ENCODE measurements around the gene PRDM15. TPM values are rescaled to one million over a fixed set of nuclear protein-coding genes. Genes with fewer than 3 reads are reported as not detected.

Gene PRDM15
- total and polyA plus RNA-seq, 4 donors: 1.2 to 5.7 (median 2.1) TPM

- peaks cover 0 to 9% (median 2%) of the 10 kb centered on the region in 4 donors for H3K27me3 ChIP-seq (ENCODE audit: control insufficient read depth in 4 of 4, insufficient read depth in 4 of 4, low read length in 3 of 4)
Measured at GRCh38 chr21:41781050-41781410, 98.1 kb downstream of the PRDM15 start.

GRCh38 chr21:41780337-41781049 lies 98.7 kb downstream of the PRDM15 start:
- no peaks in the 10 kb centered on the region for H3K36me3 ChIP-seq (ENCODE audit: control insufficient read depth in 4 of 4, insufficient read depth in 3 of 4, low read depth in 1 of 4, low read length in 3 of 4)
- H3K27ac ChIP-seq (ENCODE audit: low read depth in 1 of 2, low read length in 2 of 2): no peak overlapping the region
- H3K9me3 ChIP-seq (ENCODE audit: control insufficient read depth in 4 of 4, low read length in 3 of 4): no peaks in the 10 kb centered on the region
- DNase-seq (ENCODE audit: low spot score): no peak
- H3K9ac ChIP-seq (ENCODE audit: low read depth in 1 of 2, low read length in 2 of 2): no peak overlapping the region
- 55% methylated on average over 1 of the region's 1 CpG for WGBS
- H3K4me1 ChIP-seq (ENCODE audit: control insufficient read depth in 4 of 4, insufficient read depth in 4 of 4, low read length in 3 of 4): peaks cover 0 to 7% (median 3%) of the 10 kb centered on the region in 4 donors
- H3K27me3 ChIP-seq (ENCODE audit: control insufficient read depth in 4 of 4, insufficient read depth in 4 of 4, low read length in 3 of 4): peaks cover 0 to 9% (median 2%) of the 10 kb centered on the region in 4 donors
- H3K4me3 ChIP-seq (ENCODE audit: low read depth in 1 of 3, low read length in 3 of 3): no peak overlapping the region
- TF ChIP-seq EGR1 (IDR thresholded peaks at IDR 0.05; ENCODE audit: low read depth in 2 of 2) (no peak), MAX (IDR thresholded peaks at IDR 0.05) (no peak), ATF3 (IDR thresholded peaks at IDR 0.05) (no peak)

More at GRCh38 chr21:41781050-41781410, 98.1 kb downstream of the PRDM15 start:
- H3K27ac ChIP-seq (ENCODE audit: low read depth in 1 of 2, low read length in 2 of 2): no peak overlapping the region
- 77% methylated on average over 2 of the region's 2 CpGs for WGBS
- no peak for DNase-seq (ENCODE audit: low spot score)
- no peak overlapping the region for H3K9ac ChIP-seq (ENCODE audit: low read depth in 1 of 2, low read length in 2 of 2)
- no peak overlapping the region for H3K4me3 ChIP-seq (ENCODE audit: low read depth in 1 of 3, low read length in 3 of 3)
- H3K4me1 ChIP-seq (ENCODE audit: control insufficient read depth in 4 of 4, insufficient read depth in 4 of 4, low read length in 3 of 4): peaks cover 0 to 7% (median 3%) of the 10 kb centered on the region in 4 donors
- TF ChIP-seq CTCF (IDR thresholded peaks at IDR 0.05; ENCODE audit: low read depth, low read length, missing input control): no peak
- TF ChIP-seq ZBTB33 (IDR thresholded peaks at IDR 0.05): no peak
- TF ChIP-seq MAX (IDR thresholded peaks at IDR 0.05): no peak
- TF ChIP-seq EGR1 (IDR thresholded peaks at IDR 0.05; ENCODE audit: low read depth in 2 of 2): no peak
- no peak for TF ChIP-seq GABPA (IDR thresholded peaks at IDR 0.05 in 1 of 2, conservative IDR thresholded peaks at IDR 0.05 in 1 of 2)
- TF ChIP-seq ATF3 (IDR thresholded peaks at IDR 0.05): no peak
- TF ChIP-seq FOXA2 (IDR thresholded peaks at IDR 0.05): no peak
- no peak for TF ChIP-seq JUND (IDR thresholded peaks at IDR 0.05)
- TF ChIP-seq FOXA1 (IDR thresholded peaks at IDR 0.05): no peak
- no peak for TF ChIP-seq TAF1 (conservative IDR thresholded peaks at IDR 0.05)
- TF ChIP-seq HNF4A (conservative IDR thresholded peaks at IDR 0.05): no peak
- TF ChIP-seq SP1 (IDR thresholded peaks at IDR 0.05): no peak
- H3K9me3 ChIP-seq (ENCODE audit: control insufficient read depth in 4 of 4, low read length in 3 of 4): no peaks in the 10 kb centered on the region
- H3K36me3 ChIP-seq (ENCODE audit: control insufficient read depth in 4 of 4, insufficient read depth in 3 of 4, low read depth in 1 of 4, low read length in 3 of 4): no peaks in the 10 kb centered on the region

Data from liver (tissue), 9 donors.